Measurements from ENCODE around the gene CDKAL1. TPM values are rescaled to one million over a fixed set of nuclear protein-coding genes. Genes with fewer than 3 reads are reported as not detected.

Gene CDKAL1
- total and polyA plus RNA-seq, 10 of the 15 experiments (the other 5 are each of a cell fraction or from before 2014, with no cell fraction given) = 10.7 to 26.9 (median 17.3) TPM

- CTCF ChIA-PET = interaction anchor here (1.1 kb wide), 1 partner anchor 14 kb away, joined by 3 read pairs; no protein-coding TSS in a partner anchor
- 90% methylated on average over 1 of the region's 1 CpG for WGBS (ENCODE audit: insufficient coverage, insufficient replicate concordance, low lambda C conversion rate, missing lambda C conversion rate)
- H3K27me3 ChIP-seq (replicated peaks in 1 of 2; ENCODE audit: control insufficient read depth in 2 of 2, insufficient read depth in 2 of 2, low read length in 1 of 2) = no peaks in the 10 kb centered on the region
Measured at GRCh38 chr6:20861481-20861880, 327.2 kb downstream of the CDKAL1 start.

More at GRCh38 chr6:20861481-20861880, 327.2 kb downstream of the CDKAL1 start:
- ChIA-PET SMC1A (ENCODE audit: uncharacterized antibody, unreplicated experiment) (interaction anchor here (0.7 kb wide), 1 partner anchor 11 kb away, joined by 4 read pairs; no protein-coding TSS in a partner anchor), POLR2A (no interaction called here), RAD21 (ENCODE audit: unreplicated experiment) (interaction anchor here (0.5 to 1.0 kb wide), 3 partner anchors 23 to 815 kb away, joined by 3 read pairs; no protein-coding TSS in a partner anchor)
- Histone ChIP-seq H3K9ac (ENCODE audit: control insufficient read depth, insufficient read depth, low read length) (no peak overlapping the region), H3K4me2 (ENCODE audit: control insufficient read depth, insufficient read depth) (no peak overlapping the region), H2AFZ (ENCODE audit: control insufficient read depth, low read depth, low read length) (no peak overlapping the region), H3K4me3 (no peak overlapping the region), H3K9me3 (replicated peaks; ENCODE audit: control insufficient read depth, insufficient read depth, low read length) (no peaks in the 10 kb centered on the region), H3K4me1 (ENCODE audit: control insufficient read depth, insufficient read depth, low read length) (no peaks in the 10 kb centered on the region), H4K20me1 (ENCODE audit: control insufficient read depth, insufficient read depth) (no peaks in the 10 kb centered on the region), H3K36me3 (ENCODE audit: control insufficient read depth in 2 of 2, insufficient read depth in 2 of 2, low read length in 1 of 2) (no peaks in the 10 kb centered on the region; a peak in 1 of 4 replicates), H3K27ac (ENCODE audit: control insufficient read depth, insufficient read depth) (no peak overlapping the region), H3K79me2 (ENCODE audit: control insufficient read depth, insufficient read depth, low read length) (no peaks in the 10 kb centered on the region)
- BruUV-seq (replicated peaks) = no TSS peak
- DNase-seq (ENCODE audit: low read depth, low spot score) (no peak), ATAC-seq (no peak), FAIRE-seq (no peak)
- in situ Hi-C loops (cut with MboI) (no loop called here), intact Hi-C loops (cut with micrococcal nuclease; ENCODE audit: unreplicated experiment) (no loop called here)
- TF ChIP-seq PBX3 (IDR thresholded peaks at IDR 0.05; ENCODE audit: insufficient replicate concordance, low read depth, low read length) = no peak
- TF ChIP-seq SKIL (IDR thresholded peaks at IDR 0.05; ENCODE audit: low read depth, poor library complexity, severe bottlenecking) = no peak
- no peak for TF ChIP-seq HSF1 (IDR thresholded peaks at IDR 0.05; ENCODE audit: low read depth, low read length)
- TF ChIP-seq ATF7 (IDR thresholded peaks at IDR 0.05; ENCODE audit: low read depth) = no peak
- no peak for TF ChIP-seq BCLAF1 (IDR thresholded peaks at IDR 0.05)
- no peak for TF ChIP-seq JUND (IDR thresholded peaks at IDR 0.05; ENCODE audit: low read depth, low read length)
- TF ChIP-seq ESRRA (IDR thresholded peaks at IDR 0.05; ENCODE audit: low read length) = no peak
- no peak for TF ChIP-seq BCL11A (IDR thresholded peaks at IDR 0.05; ENCODE audit: low read depth, low read length)
- TF ChIP-seq PAX5 (IDR thresholded peaks at IDR 0.05; ENCODE audit: borderline replicate concordance, low read depth, low read length) = no peak
- no peak for TF ChIP-seq CBX5 (IDR thresholded peaks at IDR 0.05; ENCODE audit: low read depth)
